ENCODE data around the gene ADSS1.

GRCh38 chr14:104795781-104796686 is 72.0 kb downstream of the ADSS1 start:
- TF ChIP-seq CTCF (conservative IDR thresholded peaks at IDR 0.05; ENCODE audit: low read depth, low read length) (no peak), EZH2 (IDR thresholded peaks at IDR 0.05; ENCODE audit: borderline replicate concordance, low read depth, low read length, poor library complexity, severe bottlenecking) (no peak)
